ENCODE measurements around the gene PSMA8. TPM values are rescaled to one million over a fixed set of nuclear protein-coding genes. Genes with fewer than 3 reads are reported as not detected.
"Not testable (repeated sequence)": the region's sequence is repeated elsewhere in the genome, so short reads cannot be mapped to it uniquely, and the experiment has no call there.

Gene PSMA8
- total RNA-seq, 4 donors from 2014 or later = not detected

DNA sequence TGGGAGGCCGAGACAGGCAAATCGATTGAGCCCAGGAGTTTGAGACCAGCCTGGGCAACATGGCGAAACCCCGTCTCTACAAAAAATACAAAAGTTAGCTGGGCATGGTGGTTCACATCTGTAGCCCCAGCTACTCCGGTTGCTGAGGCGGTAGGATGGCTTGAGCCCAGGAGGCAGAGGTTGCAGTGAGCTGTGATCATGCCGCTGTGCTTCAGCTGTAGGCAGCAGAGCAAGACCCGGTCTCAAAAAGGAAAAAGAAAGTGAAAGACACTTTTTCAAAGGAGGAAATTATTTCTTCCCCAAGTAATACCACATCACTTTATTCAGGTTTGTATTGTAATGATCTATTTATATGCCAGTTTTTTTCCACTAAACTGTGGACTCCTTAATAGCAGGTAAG is 56.8 kb downstream of the PSMA8 start:
- Histone ChIP-seq H3K36me3 (no peaks in the 10 kb centered on the region), H3K4me1 (no peaks in the 10 kb centered on the region), H3K4me3 (no peak overlapping the region), H3K27me3 (no peaks in the 10 kb centered on the region), H3K27ac (no peak overlapping the region), H3K9me3 (no peaks in the 10 kb centered on the region)
- intact Hi-C loops (cut with DNase I) = no loop called here
- DNase-seq = no peak
- WGBS, 2 donors = 70 to 74% methylated on average over 8 of the region's 8 CpGs
- no peak for TF ChIP-seq POLR2A (IDR thresholded peaks at IDR 0.05)
- TF ChIP-seq, protein P1, sequence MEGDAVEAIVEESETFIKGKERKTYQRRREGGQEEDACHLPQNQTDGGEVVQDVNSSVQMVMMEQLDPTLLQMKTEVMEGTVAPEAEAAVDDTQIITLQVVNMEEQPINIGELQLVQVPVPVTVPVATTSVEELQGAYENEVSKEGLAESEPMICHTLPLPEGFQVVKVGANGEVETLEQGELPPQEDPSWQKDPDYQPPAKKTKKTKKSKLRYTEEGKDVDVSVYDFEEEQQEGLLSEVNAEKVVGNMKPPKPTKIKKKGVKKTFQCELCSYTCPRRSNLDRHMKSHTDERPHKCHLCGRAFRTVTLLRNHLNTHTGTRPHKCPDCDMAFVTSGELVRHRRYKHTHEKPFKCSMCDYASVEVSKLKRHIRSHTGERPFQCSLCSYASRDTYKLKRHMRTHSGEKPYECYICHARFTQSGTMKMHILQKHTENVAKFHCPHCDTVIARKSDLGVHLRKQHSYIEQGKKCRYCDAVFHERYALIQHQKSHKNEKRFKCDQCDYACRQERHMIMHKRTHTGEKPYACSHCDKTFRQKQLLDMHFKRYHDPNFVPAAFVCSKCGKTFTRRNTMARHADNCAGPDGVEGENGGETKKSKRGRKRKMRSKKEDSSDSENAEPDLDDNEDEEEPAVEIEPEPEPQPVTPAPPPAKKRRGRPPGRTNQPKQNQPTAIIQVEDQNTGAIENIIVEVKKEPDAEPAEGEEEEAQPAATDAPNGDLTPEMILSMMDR (IDR thresholded peaks at IDR 0.05) = no peak

DNA sequence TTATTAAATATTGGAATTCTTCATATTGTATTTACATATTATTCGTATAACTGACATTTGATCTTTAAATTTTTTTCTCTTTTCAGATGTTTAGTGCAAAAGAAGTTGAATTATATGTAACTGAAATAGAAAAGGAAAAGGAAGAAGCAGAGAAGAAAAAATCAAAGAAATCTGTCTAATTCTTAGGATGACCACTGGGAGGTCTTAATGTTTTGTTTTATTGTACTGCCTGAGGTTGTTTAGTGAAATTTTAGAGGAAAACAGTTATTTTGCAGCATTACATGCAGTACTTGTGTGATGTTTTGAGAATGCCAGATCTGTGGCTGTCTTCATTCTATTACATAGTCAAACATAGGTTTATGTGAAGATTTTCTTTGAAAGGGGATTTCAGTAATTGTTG is 58.6 kb downstream of the PSMA8 start:
- Histone ChIP-seq H3K36me3 (no peaks in the 10 kb centered on the region), H3K27me3 (no peaks in the 10 kb centered on the region), H3K4me3 (no peak overlapping the region), H3K9me3 (no peaks in the 10 kb centered on the region), H3K27ac (no peak overlapping the region), H3K4me1 (no peaks in the 10 kb centered on the region)
- TF ChIP-seq, protein P1 (IDR thresholded peaks at IDR 0.05) = no peak
- no peak for TF ChIP-seq POLR2A (IDR thresholded peaks at IDR 0.05)
- WGBS, 2 donors = 62 to 78% methylated on average over 1 of the region's 1 CpG
- intact Hi-C loops (cut with DNase I) = no loop called here
- DNase-seq = no peak

GRCh38 chr18:26196605-26197004 is 62.9 kb downstream of the PSMA8 start:
- DNase-seq = no peak
- intact Hi-C loops (cut with DNase I) = no loop called here
- H3K27ac ChIP-seq = no peak overlapping the region
- no peaks in the 10 kb centered on the region for H3K9me3 ChIP-seq
- no peaks in the 10 kb centered on the region for H3K4me1 ChIP-seq
- no peaks in the 10 kb centered on the region for H3K27me3 ChIP-seq
- 85 to 89% methylated on average over 3 of the region's 3 CpGs for WGBS, 2 donors
- no peak overlapping the region for H3K4me3 ChIP-seq
- no peaks in the 10 kb centered on the region for H3K36me3 ChIP-seq
- TF ChIP-seq POLR2A (IDR thresholded peaks at IDR 0.05) = no peak
- TF ChIP-seq, protein P1 (IDR thresholded peaks at IDR 0.05) = no peak

DNA sequence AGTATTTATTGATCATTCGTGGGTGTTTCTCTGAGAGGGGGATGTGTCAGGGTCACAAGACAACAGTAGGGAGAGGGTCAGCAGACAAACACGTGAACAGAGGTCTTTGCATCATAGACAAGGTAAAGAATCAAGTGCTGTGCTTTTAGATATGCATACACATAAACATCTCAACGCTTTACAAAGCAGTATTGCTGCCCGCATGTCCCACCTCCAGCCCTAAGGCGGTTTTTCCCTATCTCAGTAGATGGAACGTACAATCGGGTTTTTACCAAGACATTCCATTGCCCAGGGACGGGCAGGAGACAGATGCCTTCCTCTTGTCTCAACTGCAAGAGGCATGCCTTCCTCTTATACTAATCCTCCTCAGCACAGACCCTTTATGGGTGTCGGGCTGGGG is 68.3 kb downstream of the PSMA8 start:
- intact Hi-C loops (cut with DNase I); H3K4me1 ChIP-seq; H3K27me3 ChIP-seq; H3K36me3 ChIP-seq; H3K9me3 ChIP-seq; H3K27ac ChIP-seq; H3K4me3 ChIP-seq; DNase-seq: not testable (repeated sequence)
- WGBS, 2 donors = 71 to 91% methylated on average over 7 to 8 of the region's 9 CpGs

GRCh38 chr18:26205318-26205717 is 71.6 kb downstream of the PSMA8 start:
- H3K4me1 ChIP-seq = peaks cover 0 to 5% (median 0%) of the 10 kb centered on the region in 3 donors
- no peaks in the 10 kb centered on the region for H3K36me3 ChIP-seq
- DNase-seq = no peak
- no peak overlapping the region for H3K27ac ChIP-seq
- H3K9me3 ChIP-seq = no peaks in the 10 kb centered on the region
- WGBS, 2 donors = 87 to 90% methylated on average over 1 of the region's 1 CpG
- intact Hi-C loops (cut with DNase I) = no loop called here
- H3K4me3 ChIP-seq = no peak overlapping the region
- no peaks in the 10 kb centered on the region for H3K27me3 ChIP-seq
- TF ChIP-seq POLR2A (IDR thresholded peaks at IDR 0.05) = no peak
- TF ChIP-seq, protein P1 (IDR thresholded peaks at IDR 0.05) = no peak

GRCh38 chr18:26206488-26206887 is 72.8 kb downstream of the PSMA8 start:
- H3K4me1 ChIP-seq = peaks cover 0 to 5% (median 0%) of the 10 kb centered on the region in 3 donors
- H3K27ac ChIP-seq = no peak overlapping the region
- H3K9me3 ChIP-seq = no peaks in the 10 kb centered on the region
- no peaks in the 10 kb centered on the region for H3K27me3 ChIP-seq
- DNase-seq = no peak
- H3K4me3 ChIP-seq = no peak overlapping the region
- TF ChIP-seq, protein P1 (IDR thresholded peaks at IDR 0.05) = no peak
- no peak for TF ChIP-seq POLR2A (IDR thresholded peaks at IDR 0.05)
- H3K36me3 ChIP-seq = no peaks in the 10 kb centered on the region
- 92% methylated on average over 2 of the region's 2 CpGs for WGBS, 2 donors
- intact Hi-C loops (cut with DNase I) = no loop called here

Measured in esophagus squamous epithelium (tissue), 5 donors.